Measurements from ENCODE around the gene FOXP3. TPM values are rescaled to one million over a fixed set of nuclear protein-coding genes. Genes with fewer than 3 reads are reported as not detected.
"Not testable (repeated sequence)": the region's sequence is repeated elsewhere in the genome, so short reads cannot be mapped to it uniquely, and the experiment has no call there.

The FOXP3 gene
- 0.07 TPM in 1 of 2 replicates, not detected in the other for total RNA-seq (2014; rRNA removed; shearing (Covaris generic); ENCODE audit: low replicate concordance)

GRCh38 chrX:49264460-49264859, at the start of gene FOXP3:
Gene FOXP3 (minus strand): TSS chrX:49264710. CDS start chrX:49258505, 6,205 bp downstream.
- Histone ChIP-seq H2AFZ (ENCODE audit: low read length) (no peak within 1 kb of the TSS), H3K9me2 (replicated peaks; ENCODE audit: insufficient read depth, low read length) (no peaks in the 10 kb centered on the region), H3K4me3 (ENCODE audit: low read length) (no peak within 1 kb of the TSS), H4K20me1 (ENCODE audit: insufficient read depth, low read depth, low read length) (no peaks in the 10 kb centered on the region), H3K27ac (ENCODE audit: low read length) (no peak within 1 kb of the TSS), H3K79me2 (ENCODE audit: low read length) (no peaks in the 10 kb centered on the region), H3K9ac (ENCODE audit: low read length) (no peak within 1 kb of the TSS), H3K4me2 (ENCODE audit: low read depth, low read length, poor library complexity, severe bottlenecking) (no peak within 1 kb of the TSS), H3K36me3 (ENCODE audit: insufficient read depth, low read length) (no peaks in the 10 kb centered on the region), H3K27me3 (ENCODE audit: low read length) (no peaks in the 10 kb centered on the region), H3K4me1 (ENCODE audit: low read length) (peaks cover 8% of the 10 kb centered on the region), H3K9me3 (ENCODE audit: low read length) (no peaks in the 10 kb centered on the region)
- DNase-seq: no peak

- H3K27me3 ChIP-seq (ENCODE audit: low read length): no peaks in the 10 kb centered on the region
- no peak overlapping the region for H3K4me3 ChIP-seq (ENCODE audit: low read length)
- peaks cover 14% of the 10 kb centered on the region for H3K4me1 ChIP-seq (ENCODE audit: low read length)
- no peaks in the 10 kb centered on the region for H3K36me3 ChIP-seq (ENCODE audit: insufficient read depth, low read length)
- H3K9ac ChIP-seq (ENCODE audit: low read length): no peak overlapping the region
- H2AFZ ChIP-seq (ENCODE audit: low read length): no peak overlapping the region
- H4K20me1 ChIP-seq (ENCODE audit: insufficient read depth, low read depth, low read length): no peaks in the 10 kb centered on the region
- H3K9me3 ChIP-seq (ENCODE audit: low read length): no peaks in the 10 kb centered on the region
- H3K4me2 ChIP-seq (ENCODE audit: low read depth, low read length, poor library complexity, severe bottlenecking): no peak overlapping the region
- no peaks in the 10 kb centered on the region for H3K9me2 ChIP-seq (replicated peaks; ENCODE audit: insufficient read depth, low read length)
- no peak for DNase-seq
- no peak overlapping the region for H3K27ac ChIP-seq (ENCODE audit: low read length)
- H3K79me2 ChIP-seq (ENCODE audit: low read length): no peaks in the 10 kb centered on the region
These were observed 47.7 kb upstream of the FOXP3 start for GRCh38 chrX:49312176-49312575.

DNA sequence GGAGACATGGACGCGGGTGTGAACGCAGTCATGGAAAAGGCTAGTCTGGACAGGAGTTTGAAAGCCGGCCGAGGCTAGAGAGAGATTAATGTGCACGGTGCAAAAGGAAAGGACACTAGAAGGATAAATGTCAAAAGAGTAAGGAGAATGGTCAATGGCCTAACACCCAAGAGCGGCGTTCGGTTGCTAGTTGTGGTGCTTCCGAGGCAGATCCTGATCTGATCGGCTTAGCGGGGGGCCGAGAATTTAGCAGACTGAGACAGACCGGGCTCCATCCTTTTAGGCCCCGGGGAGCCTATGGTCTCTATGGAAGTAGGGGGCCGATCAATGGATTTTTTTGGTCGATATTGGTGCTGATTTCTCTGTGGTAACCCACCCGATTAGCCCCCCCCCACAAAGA, 45.9 kb upstream of the FOXP3 start:
- no peak overlapping the region for H2AFZ ChIP-seq (ENCODE audit: low read length)
- no peaks in the 10 kb centered on the region for H3K79me2 ChIP-seq (ENCODE audit: low read length)
- H3K9me3 ChIP-seq (ENCODE audit: low read length): no peaks in the 10 kb centered on the region
- H3K9me2 ChIP-seq (replicated peaks; ENCODE audit: insufficient read depth, low read length): no peaks in the 10 kb centered on the region
- H3K4me3 ChIP-seq (ENCODE audit: low read length): no peak overlapping the region
- H3K4me1 ChIP-seq (ENCODE audit: low read length): peaks cover 14% of the 10 kb centered on the region
- DNase-seq: no peak
- H3K4me2 ChIP-seq (ENCODE audit: low read depth, low read length, poor library complexity, severe bottlenecking): no peak overlapping the region
- no peaks in the 10 kb centered on the region for H3K36me3 ChIP-seq (ENCODE audit: insufficient read depth, low read length)
- H3K27ac ChIP-seq (ENCODE audit: low read length): no peak overlapping the region
- H3K9ac ChIP-seq (ENCODE audit: low read length): no peak overlapping the region
- no peaks in the 10 kb centered on the region for H4K20me1 ChIP-seq (ENCODE audit: insufficient read depth, low read depth, low read length)
- no peaks in the 10 kb centered on the region for H3K27me3 ChIP-seq (ENCODE audit: low read length)

DNA sequence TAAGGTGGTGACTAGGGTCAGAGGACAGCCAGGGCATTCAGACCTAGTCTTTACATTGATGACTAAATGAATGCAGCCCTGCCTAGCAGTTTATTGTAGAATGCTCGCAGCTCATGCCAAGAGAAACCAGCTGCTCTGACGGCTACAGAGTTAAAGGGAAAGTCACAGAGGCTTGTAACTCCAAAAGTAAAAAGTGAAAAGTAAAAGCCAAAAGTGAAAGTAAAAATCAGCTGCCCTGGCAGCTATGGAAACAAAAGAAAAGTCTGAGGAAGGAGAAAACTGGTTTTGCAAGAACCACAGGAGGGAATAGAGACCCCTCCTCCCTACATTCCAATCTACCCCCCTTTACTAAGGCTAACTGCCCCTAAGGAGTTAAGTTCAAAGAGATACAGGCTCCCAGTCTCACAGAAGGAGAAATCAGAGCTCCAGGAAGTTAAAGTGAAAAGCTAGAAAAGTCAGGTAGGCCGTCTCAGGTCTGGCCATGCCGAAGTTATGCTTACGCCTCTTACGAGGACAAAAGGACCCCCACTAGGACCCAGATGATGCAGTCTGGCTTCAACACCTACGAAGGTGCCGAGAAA, 45.0 kb upstream of the FOXP3 start:
- peak; percentile 53 for DNase-seq
- H3K27ac ChIP-seq (ENCODE audit: low read length): no peak overlapping the region
- peak overlapping the region; percentile 39 for H3K4me3 ChIP-seq (ENCODE audit: low read length)
- H3K9me3 ChIP-seq (ENCODE audit: low read length): no peaks in the 10 kb centered on the region
- no peaks in the 10 kb centered on the region for H3K79me2 ChIP-seq (ENCODE audit: low read length)
- H3K36me3 ChIP-seq (ENCODE audit: insufficient read depth, low read length): no peaks in the 10 kb centered on the region
- peak overlapping the region; percentile 42 for H3K9ac ChIP-seq (ENCODE audit: low read length)
- peaks cover 14% of the 10 kb centered on the region for H3K4me1 ChIP-seq (ENCODE audit: low read length)
- H3K4me2 ChIP-seq (ENCODE audit: low read depth, low read length, poor library complexity, severe bottlenecking): peak overlapping the region; percentile 63
- no peaks in the 10 kb centered on the region for H4K20me1 ChIP-seq (ENCODE audit: insufficient read depth, low read depth, low read length)
- H3K9me2 ChIP-seq (replicated peaks; ENCODE audit: insufficient read depth, low read length): no peaks in the 10 kb centered on the region
- no peaks in the 10 kb centered on the region for H3K27me3 ChIP-seq (ENCODE audit: low read length)
- H2AFZ ChIP-seq (ENCODE audit: low read length): peak overlapping the region; percentile 92

DNA sequence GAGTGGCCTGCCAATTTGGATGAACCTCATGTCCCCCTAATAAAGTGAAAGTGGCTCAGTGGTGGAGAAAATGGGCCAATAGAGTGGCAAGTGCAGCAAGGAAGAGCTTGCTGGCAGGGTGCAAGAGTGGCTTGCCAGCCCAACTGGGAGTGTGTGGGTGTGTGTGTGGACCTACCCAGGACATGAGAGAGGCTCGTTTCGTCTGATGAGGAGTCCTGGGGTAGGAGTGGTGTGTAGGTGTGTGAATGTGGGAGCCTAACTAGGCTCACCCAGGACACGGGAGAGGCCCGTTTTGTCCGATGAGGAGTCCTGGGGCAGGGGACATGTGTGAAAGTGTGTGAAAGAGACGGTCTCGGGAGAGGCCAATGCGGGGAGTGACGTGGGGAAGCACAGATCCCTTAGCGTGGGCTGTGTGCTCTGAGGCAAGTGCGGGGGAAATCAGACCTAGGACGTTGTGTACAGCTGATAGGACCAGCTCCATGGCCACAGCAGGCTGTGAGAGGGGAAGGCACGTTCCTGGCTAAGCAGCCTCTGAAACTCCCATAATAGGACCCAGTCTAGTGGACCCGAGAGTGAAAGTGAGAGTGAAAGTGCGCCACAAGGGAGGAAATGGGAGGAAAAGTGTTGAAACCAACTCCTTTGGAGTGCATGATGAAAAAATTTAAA, 44.2 kb upstream of the FOXP3 start:
- H3K4me3 ChIP-seq (ENCODE audit: low read length): peak overlapping the region; percentile 39; the same call in 1 of the 2 replicates

GRCh38 chrX:49307775-49308174, 43.3 kb upstream of the FOXP3 start:
- not testable (repeated sequence) for H3K4me2 ChIP-seq (ENCODE audit: low read depth, low read length, poor library complexity, severe bottlenecking); H3K36me3 ChIP-seq (ENCODE audit: insufficient read depth, low read length); H4K20me1 ChIP-seq (ENCODE audit: insufficient read depth, low read depth, low read length); H3K79me2 ChIP-seq (ENCODE audit: low read length); DNase-seq; H3K9me3 ChIP-seq (ENCODE audit: low read length); H3K4me3 ChIP-seq (ENCODE audit: low read length); H3K27me3 ChIP-seq (ENCODE audit: low read length); H2AFZ ChIP-seq (ENCODE audit: low read length); H3K27ac ChIP-seq (ENCODE audit: low read length); H3K9ac ChIP-seq (ENCODE audit: low read length); H3K9me2 ChIP-seq (replicated peaks; ENCODE audit: insufficient read depth, low read length)
- peaks cover 14% of the 10 kb centered on the region for H3K4me1 ChIP-seq (ENCODE audit: low read length)

More for the DNA sequence above, 44.2 kb upstream of the FOXP3 start:
- no peaks in the 10 kb centered on the region for H4K20me1 ChIP-seq (ENCODE audit: insufficient read depth, low read depth, low read length)
- DNase-seq: peak; percentile 44
- H3K9me2 ChIP-seq (replicated peaks; ENCODE audit: insufficient read depth, low read length): no peaks in the 10 kb centered on the region
- peak overlapping the region; percentile 63 for H3K4me2 ChIP-seq (ENCODE audit: low read depth, low read length, poor library complexity, severe bottlenecking)
- H3K36me3 ChIP-seq (ENCODE audit: insufficient read depth, low read length): no peaks in the 10 kb centered on the region
- H3K4me1 ChIP-seq (ENCODE audit: low read length): peaks cover 14% of the 10 kb centered on the region
- peak overlapping the region; percentile 42 for H3K9ac ChIP-seq (ENCODE audit: low read length)
- no peaks in the 10 kb centered on the region for H3K9me3 ChIP-seq (ENCODE audit: low read length)
- no peaks in the 10 kb centered on the region for H3K27me3 ChIP-seq (ENCODE audit: low read length)
- H2AFZ ChIP-seq (ENCODE audit: low read length): peak overlapping the region; percentile 92; the same call in 1 of the 2 replicates
- H3K79me2 ChIP-seq (ENCODE audit: low read length): no peaks in the 10 kb centered on the region
- no peak overlapping the region for H3K27ac ChIP-seq (ENCODE audit: low read length)

GRCh38 chrX:49303346-49303745, 38.8 kb upstream of the FOXP3 start, which contains the start of gene GAGE10:
Gene GAGE10 (plus strand): TSS chrX:49303646. CDS start chrX:49304860, 1,214 bp downstream.
- Histone ChIP-seq H2AFZ (ENCODE audit: low read length) (no peak within 1 kb of the TSS), H3K9me2 (replicated peaks; ENCODE audit: insufficient read depth, low read length) (no peaks in the 10 kb centered on the region), H3K9ac (ENCODE audit: low read length) (no peak within 1 kb of the TSS), H3K36me3 (ENCODE audit: insufficient read depth, low read length) (no peaks in the 10 kb centered on the region), H3K27me3 (ENCODE audit: low read length) (no peaks in the 10 kb centered on the region), H3K79me2 (ENCODE audit: low read length) (no peaks in the 10 kb centered on the region), H4K20me1 (ENCODE audit: insufficient read depth, low read depth, low read length) (no peaks in the 10 kb centered on the region), H3K4me2 (ENCODE audit: low read depth, low read length, poor library complexity, severe bottlenecking) (no peak within 1 kb of the TSS), H3K9me3 (ENCODE audit: low read length) (no peaks in the 10 kb centered on the region), H3K4me3 (ENCODE audit: low read length) (no peak within 1 kb of the TSS), H3K27ac (ENCODE audit: low read length) (no peak within 1 kb of the TSS), H3K4me1 (ENCODE audit: low read length) (no peaks in the 10 kb centered on the region)
- DNase-seq: no peak

DNA sequence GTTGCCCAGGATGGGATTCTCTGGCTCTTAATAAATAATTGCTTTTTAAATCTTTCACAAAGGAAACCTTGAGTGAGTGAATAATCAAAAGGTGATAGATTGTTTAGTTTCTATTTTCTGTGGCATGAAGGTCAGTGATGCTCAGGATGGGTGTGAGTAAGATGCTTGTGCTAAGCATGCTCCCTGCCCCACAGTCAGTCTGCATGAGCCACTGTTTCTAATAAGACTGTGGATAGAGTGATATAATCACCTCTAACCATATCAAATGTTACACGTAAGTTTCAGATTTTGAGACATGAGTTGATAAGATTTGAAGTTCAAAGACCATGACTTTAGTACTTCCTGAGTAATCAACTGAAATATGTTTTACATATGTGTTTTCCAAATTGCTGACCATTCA, 36.2 kb upstream of the FOXP3 start:
- Histone ChIP-seq H4K20me1 (ENCODE audit: insufficient read depth, low read depth, low read length) (no peaks in the 10 kb centered on the region), H3K9me3 (ENCODE audit: low read length) (no peaks in the 10 kb centered on the region), H3K9ac (ENCODE audit: low read length) (no peak overlapping the region), H3K4me2 (ENCODE audit: low read depth, low read length, poor library complexity, severe bottlenecking) (no peak overlapping the region), H3K9me2 (replicated peaks; ENCODE audit: insufficient read depth, low read length) (no peaks in the 10 kb centered on the region), H3K79me2 (ENCODE audit: low read length) (no peaks in the 10 kb centered on the region), H3K4me1 (ENCODE audit: low read length) (no peaks in the 10 kb centered on the region), H3K36me3 (ENCODE audit: insufficient read depth, low read length) (no peaks in the 10 kb centered on the region), H3K27ac (ENCODE audit: low read length) (no peak overlapping the region), H3K4me3 (ENCODE audit: low read length) (no peak overlapping the region), H3K27me3 (ENCODE audit: low read length) (no peaks in the 10 kb centered on the region), H2AFZ (ENCODE audit: low read length) (no peak overlapping the region)
- no peak for DNase-seq
